Measurements from ENCODE around the gene FOXD4.
"Not testable (repeated sequence)": the region's sequence is repeated elsewhere in the genome, so short reads cannot be mapped to it uniquely, and the experiment has no call there.

FOXD4 gene

DNA sequence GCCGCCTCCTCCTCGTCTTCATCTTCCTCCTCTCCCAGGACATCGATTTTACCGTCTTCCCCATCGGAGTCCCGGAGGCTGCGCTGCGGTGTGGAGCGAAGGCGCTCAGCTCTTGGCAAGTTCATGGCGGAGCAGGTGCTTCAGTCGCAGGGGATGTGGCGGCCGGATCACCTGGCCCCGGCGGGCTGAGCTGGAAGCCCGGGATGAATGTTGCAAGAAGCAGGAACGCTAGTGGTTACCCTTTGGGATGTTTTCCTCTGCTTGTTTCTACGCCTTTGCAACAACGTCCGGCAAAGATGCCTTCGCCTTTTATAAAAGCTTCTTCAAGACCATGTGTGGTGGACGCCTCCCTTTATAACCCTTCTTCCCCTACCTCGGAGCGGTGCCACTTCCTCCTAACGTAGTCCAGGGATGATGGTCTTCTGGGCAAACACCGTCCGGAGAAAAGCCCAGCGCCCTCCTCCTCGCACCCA is at the start of gene FOXD4:
FOXD4 (minus strand) TSS at position 423 of the 473 bp plus-strand sequence; CDS start at position 125, 298 bp downstream.
- DNase-seq: not testable (repeated sequence)

- DNase-seq: not testable (repeated sequence)
Measured at GRCh38 chr9:159871-160270, 41.7 kb upstream of the FOXD4 start.

DNA sequence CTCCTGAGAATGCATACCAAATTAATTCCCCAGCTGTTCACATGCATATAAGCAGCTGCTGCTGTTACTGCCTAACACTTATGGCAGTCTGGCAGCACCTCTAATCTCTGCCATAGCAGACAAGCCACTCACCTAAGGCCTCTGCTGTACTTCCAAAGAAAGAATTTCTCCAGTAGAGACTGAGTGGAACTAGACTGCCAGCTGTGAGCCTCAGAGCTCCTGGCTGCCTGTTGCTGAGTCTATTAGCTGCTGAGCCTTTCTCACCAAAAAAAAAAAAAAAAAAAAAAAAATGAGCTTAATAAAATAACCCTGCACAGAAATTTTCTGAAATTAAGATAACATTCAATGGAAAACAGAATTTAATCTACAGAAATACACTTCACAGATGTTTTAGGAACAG is 33.0 kb upstream of the FOXD4 start:
- not testable (repeated sequence) for DNase-seq

GRCh38 chr9:139880-140279 is 21.7 kb upstream of the FOXD4 start:
- not testable (repeated sequence) for DNase-seq

- DNase-seq: not testable (repeated sequence)
Measured at GRCh38 chr9:117144-117994, 848 bp downstream of the FOXD4 start.

DNA sequence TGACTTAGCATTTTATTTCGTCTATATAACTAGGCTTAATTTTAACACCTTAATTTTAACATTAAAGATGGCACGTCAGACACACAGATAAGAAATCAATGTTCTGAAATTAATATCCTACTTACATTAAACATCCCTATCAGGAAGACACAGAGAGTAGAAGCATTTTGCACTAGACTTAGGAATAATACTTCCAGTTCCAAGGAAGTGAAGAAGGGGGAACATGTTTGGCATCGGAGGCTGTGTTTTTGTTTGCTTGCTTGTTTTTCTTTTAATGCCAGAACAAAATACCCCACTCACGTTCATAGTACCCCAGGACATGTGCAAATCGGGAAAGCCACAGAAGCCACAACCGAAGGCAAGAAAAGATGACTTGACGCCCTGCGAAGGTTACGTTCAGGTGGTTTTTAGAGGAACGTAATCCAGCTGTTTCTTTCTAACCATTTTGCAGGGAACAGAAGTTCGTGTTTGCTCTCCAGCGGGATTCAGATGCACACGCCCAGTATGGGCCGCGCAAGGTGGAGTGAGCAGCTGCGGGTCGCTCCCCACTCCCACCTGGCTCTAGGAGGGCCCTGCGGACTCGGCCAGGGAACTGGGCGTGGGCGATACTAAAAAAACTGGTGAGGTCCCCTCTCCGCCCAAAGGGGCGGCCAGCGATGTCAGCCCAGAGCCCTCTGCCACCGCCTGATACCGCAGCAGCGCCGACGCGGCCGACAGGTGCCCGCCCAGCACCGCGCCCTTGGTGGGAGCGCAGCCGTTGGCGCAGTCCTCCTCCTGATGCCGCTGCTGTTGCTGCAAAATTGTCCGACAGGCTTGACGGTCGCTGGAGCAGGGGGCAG is 1.8 kb downstream of the FOXD4 start:
- DNase-seq: not testable (repeated sequence)

GRCh38 chr9:115118-115451 is 3.1 kb downstream of the FOXD4 start:
- DNase-seq: peak; percentile 46

GRCh38 chr9:114267-115117 is 3.7 kb downstream of the FOXD4 start:
- peak; percentile 41 for DNase-seq

- DNase-seq: peak; percentile 65
Measured at GRCh38 chr9:113468-114266, 4.5 kb downstream of the FOXD4 start.

GRCh38 chr9:112589-113467 is 5.4 kb downstream of the FOXD4 start:
- peak; percentile 60 for DNase-seq

DNA sequence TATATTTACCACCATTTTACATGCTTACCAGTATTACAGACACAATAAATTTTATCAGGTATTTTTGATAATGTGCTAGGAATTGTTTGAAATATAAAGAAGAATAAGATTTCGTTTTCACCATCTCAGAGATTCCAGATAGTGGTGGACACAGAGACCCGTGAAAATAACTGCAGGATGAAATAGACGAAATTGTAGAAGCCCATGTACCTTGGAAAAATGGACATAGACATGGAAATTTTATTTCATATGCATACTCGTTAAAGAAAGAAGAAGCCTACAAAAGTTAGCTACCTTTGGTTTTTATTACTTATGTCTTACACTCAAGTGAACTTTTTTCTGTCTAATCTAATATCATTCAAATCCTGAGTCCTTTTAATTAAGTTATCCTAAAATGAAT is 7.5 kb downstream of the FOXD4 start:
- not testable (repeated sequence) for DNase-seq

DNA sequence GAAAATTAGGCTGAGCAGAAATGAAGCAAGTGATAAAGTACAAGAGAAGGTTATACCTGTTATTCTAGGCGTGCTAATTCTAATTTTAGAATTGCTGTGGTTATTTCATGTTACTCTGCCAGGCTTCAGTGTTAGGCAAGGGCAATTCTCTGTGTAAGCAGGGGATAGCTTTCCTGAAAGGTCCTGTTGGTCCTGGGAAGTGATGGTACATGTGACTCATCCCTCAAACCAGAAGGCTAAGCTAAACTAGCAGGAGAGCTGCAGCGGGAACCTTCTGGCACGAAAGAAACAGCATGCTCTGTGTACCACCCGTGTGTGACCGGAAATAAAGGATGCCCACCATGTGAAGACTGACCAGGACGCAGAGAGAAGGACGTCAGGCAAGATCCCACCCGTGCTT is 8.7 kb downstream of the FOXD4 start:
- DNase-seq: not testable (repeated sequence)

GRCh38 chr9:108742-109495 is 9.3 kb downstream of the FOXD4 start:
- DNase-seq: not testable (repeated sequence)

DNA sequence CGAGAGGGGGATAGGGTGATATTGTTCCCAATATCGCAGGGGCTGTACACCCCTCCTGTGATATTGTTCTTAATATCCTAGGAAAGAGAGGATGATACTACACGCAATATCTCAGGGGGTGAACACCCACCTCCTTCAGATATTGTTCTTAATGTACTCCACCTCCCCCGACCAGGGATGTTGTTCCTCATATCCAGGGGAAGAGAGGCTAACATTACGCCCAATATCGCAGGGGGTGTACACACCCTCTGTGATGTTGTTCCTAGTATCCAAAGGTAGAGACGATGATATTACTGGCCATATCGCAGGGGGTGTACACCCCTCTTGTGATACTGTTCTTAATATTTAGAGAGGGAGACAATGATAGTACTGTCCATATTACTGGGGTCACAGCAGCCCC is 12.2 kb downstream of the FOXD4 start:
- DNase-seq: not testable (repeated sequence)

DNA sequence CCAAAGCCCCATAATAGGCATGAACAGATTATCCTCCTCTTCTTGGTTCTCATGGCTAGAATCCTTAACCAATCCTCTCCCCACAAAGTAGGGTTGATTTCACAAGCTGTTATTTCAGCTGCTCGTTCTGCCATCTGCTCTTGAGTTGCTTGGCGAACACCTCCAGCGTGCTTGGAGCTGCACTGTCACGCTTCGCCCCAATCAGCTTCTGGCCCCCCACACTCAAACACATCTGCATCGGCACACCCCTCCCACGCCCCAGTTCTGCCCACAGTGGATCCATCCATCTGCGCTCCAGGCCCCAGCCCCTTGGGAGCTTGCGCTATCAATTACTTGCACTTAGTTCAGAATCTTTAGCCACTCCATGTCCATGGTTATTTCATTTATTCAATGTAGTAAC is 17.8 kb downstream of the FOXD4 start:
- DNase-seq: not testable (repeated sequence)

DNA sequence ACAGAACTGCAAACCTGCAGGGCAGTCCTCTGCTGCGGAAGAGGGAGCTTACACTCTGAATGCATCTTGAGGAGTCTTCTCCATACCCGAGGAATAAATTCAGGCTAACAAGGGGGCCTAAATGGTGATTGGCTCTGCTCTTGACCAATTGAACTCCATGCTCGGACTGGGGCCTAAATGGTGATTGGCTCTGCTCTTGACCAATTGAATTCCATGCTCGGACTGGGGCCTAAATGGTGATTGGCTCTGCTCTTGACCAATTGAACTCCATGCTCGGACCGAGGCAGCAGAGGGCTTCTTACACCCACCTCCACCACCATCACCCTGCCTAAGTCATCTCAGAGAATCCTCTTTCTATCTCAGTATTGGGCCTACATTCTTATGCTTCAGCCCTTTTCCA is 18.4 kb downstream of the FOXD4 start:
- not testable (repeated sequence) for DNase-seq

GRCh38 chr9:98775-99174 is 19.4 kb downstream of the FOXD4 start:
- DNase-seq: not testable (repeated sequence)

DNA sequence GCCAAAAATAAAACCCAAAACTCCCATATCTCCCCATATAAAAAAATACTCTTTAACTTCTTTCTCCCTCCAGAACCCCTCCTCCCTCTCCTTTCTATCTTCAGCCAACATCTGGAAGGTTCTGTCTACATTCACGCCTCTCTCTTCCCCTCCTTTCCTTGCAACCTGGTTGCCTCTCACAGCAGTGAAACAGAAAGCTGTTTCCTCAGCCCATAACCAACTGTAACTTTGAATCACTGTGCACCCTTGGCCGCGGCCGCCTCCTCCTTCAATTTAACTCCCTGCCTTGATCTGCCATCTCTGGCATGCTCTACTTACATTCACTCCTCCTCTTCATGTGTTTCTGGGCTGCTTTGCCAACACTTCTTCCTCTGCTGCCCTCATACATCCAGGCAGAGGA is 23.2 kb downstream of the FOXD4 start:
- DNase-seq: not testable (repeated sequence)

GRCh38 chr9:94323-94722 is 23.9 kb downstream of the FOXD4 start:
- not testable (repeated sequence) for DNase-seq

- DNase-seq: not testable (repeated sequence)
Measured at GRCh38 chr9:93909-94308, 24.3 kb downstream of the FOXD4 start.

Measured in right forelimb (tissue), 1 donor.